GM21367 (cell line): ENCODE results near the gene UBN2.

Experiments
- ATAC-seq: cut with Tn5 transposase; IDR thresholded peaks from one replicate; pipeline ENCODE4 v1.9.1; 2021; ENCODE audit not compliant: unreplicated experiment

The UBN2 gene

DNA sequence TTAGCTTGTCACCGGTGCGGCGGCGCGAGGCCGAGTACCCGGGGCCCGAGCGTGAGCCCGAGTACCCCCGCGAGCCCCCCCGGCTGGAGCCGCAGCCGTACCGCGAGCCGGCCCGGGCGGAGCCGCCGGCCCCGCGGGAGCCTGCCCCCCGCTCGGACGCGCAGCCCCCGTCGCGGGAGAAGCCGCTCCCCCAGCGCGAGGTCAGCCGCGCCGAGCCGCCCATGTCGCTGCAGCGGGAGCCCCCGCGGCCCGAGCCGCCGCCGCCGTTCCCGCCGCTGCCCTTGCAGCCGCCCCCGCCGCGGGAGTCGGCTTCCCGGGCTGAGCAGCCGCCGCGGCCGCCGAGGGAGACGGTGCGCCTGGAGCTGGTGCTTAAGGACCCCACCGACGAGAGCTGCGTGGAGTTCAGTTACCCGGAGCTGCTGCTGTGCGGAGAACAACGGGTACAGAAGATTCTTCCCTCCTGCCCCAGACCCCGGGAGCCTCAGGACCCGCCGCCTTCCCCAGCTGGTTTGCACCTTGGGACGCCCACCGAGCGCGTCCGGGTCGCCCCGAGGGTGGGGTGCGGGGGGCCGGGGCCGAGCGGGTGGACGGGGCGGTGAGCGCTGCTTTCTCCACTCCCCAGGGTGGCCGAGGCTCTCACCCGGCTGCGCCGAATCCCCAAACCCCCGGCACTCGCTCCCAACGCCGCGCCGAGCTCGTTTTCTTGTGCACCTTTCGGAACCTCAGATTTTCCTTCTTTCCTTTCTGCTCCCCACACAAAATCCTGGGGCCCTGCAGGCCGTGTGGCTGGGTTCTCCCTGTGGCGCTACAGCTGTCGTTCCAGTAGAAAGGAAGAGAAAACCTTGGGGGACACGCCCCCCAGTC, 708 bp downstream of the UBN2 start:
- ATAC-seq = peak; percentile 20

DNA sequence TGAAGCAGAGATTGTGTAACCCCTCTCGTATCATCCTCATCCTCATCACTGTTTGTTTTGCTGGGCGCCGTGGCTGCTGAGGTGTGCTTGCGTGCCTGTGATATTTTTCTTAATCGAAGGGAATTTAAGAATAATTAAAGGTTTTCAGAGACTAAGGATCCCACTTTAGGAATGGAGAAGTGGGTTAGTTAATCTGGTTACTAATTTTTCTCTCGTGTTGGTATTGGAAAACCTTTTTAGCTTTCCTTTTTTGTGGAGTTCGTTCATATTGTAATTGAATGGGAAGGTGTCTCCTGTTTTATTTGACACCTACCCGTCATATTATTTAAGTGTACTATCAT, 1.3 kb downstream of the UBN2 start:
- no peak for ATAC-seq

DNA sequence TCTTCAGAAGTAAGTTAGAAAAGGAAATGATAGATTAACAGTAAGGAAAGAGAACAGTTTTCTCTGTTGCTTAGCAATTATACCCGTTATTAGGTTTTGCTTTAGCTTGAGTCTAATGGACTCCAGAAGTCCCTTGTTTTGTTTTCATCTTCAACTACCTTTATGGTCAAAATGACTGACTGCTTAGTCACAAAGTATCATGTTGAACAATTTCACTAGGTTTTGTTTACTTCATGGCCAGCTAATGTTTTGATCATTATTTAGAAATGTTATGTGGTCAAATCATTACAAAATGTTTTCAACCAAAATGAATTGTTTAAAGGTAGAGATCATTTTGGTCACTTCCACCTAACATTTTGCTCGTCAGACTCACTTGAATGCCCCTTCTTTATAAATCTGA, 1.9 kb downstream of the UBN2 start:
- no peak for ATAC-seq

DNA sequence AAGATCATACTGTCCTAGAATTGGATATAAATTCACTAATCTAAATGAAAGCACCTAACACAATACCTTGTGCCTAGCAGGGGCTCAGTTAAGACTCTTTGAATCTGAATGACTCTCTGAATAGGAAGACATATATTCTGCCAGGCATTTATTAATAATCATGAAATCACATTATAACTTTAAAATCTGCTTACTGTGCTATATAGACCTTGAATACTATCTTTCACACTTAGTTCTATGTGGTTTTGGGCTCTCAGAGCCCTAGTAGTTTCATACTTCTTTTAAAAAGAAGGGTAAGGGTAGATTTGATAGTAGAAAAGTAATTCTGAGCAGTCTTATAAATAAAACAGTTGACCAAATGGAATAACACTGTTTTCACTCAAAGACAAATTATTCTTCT, 10.2 kb downstream of the UBN2 start:
- no peak for ATAC-seq

DNA sequence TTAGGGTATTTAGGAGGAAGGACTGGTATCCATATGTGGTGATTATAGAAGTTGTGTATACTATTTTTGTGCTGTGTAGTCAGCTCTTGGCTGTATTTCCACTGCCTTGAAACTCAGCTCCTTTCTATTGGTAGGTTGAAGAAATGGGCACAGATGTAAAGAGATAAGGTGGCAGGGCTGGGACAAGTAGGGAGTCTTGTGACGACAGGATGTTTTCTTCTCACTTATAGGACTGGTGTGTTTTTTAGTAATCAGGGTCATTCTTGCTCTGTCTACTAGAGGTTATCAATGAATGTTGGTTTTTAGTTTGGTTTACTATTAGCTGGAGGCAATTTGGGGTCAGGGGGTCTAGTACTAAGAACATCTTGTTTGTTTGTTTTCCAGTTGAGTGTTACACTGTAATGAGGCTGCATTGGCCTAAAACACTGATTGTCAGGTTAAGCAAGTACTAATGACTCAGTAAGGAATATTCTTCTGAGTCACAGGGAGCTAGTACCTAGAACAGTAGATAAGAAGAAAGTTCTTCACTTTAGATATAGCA, 11.8 kb downstream of the UBN2 start:
- no peak for ATAC-seq

DNA sequence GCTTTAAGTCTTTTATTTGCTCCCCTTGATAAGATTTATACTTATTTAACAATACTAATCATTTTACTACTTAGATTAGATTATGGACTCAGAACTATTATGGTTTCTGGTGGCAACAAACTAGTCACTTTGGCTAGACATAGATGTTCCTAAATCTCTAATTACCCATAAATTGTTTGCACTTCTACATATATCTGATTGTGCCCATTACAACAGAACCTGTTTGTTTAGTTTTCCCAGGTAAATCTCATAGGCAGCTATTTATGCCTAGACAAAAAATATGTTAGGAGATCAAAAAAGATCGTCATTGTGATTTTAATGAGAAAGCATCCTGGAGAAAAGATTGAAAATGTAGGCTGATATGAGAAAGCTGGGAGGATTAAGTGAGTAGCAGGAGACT, 14.4 kb downstream of the UBN2 start:
- no peak for ATAC-seq

DNA sequence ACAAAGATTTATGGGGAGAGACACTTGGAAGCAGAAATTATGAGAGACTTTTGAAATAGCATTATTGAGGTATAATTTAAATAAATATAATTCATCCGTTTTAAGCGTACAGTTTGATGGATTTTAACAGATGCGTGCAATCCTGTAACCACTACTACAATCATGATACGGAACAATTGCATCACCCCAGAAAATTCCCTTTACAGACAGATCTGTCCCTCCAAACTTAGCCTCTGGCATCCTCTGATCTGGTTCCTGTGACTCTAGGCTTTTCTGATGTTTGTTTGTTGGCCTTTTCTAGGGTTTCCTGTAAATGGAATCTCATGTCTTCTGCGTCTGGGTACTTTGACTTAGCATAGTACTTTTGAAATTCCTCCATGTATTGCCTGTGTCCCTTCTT, 15.5 kb downstream of the UBN2 start:
- no peak for ATAC-seq

DNA sequence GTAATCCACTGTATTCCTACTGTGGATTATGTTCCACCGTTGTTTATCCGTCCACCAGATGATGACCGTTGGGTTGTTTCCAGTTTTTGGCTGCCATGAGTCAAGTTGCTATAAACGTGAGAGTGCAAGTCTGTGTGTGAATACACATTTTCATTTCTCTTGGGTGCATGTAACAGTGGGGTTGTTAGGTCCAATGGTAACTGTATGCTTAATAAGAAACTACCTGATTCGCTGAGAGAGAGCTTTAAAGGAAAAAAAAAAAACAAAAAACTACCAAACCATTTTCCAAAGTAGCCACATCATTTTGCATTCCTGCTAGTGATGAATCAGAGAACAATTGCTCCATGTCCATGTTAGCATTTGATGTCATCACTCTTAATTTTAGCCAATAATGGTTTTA, 15.9 kb downstream of the UBN2 start:
- ATAC-seq = no peak

DNA sequence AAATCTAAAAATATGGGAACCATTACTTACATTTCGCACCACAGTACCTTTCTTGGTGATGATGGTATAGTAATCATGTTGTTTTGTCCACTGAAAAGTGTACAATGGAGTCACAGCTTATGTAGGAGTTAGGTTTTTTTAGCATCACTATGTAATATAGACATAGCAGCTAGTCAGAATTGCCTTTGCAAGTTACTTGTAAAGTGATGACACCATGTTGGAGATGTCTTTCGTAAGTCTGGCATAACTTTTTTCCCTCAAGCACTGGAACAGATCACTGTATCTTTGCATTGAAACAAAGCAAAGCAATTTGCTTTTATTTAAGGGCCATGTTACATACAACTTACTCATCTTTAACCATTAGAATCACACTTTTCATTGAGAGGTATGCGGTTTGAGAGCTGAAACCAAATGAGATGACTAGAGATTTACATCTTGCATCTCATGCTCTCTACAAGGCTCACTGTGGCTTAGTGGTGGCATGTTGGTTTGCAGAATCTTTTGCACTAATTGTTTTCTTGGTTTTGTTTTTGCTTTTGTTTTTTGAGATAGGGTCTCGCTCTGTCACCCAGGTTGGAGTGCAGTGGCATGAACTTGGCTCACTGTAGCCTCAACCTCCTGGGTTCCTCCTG, 18.3 kb downstream of the UBN2 start:
- ATAC-seq = no peak

DNA sequence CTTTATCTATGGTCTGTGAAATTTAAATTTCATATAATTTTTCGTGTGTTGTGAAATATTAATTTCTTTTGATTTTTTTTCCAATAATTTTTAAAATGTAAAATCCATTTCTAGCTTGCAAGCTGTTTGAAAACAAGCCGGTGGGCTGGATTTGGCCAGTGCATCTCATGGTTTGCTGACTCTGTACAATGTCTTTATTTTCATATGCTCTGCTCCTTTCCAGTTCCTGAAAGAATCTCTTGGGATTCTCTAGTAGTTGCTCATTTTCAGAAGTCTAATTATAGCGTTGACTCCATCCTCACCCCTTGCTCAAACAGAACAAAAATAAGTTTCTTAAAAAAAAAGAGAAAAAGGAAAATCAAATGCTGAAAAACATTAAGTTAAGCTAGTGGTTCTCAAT, 21.4 kb downstream of the UBN2 start:
- ATAC-seq = no peak

DNA sequence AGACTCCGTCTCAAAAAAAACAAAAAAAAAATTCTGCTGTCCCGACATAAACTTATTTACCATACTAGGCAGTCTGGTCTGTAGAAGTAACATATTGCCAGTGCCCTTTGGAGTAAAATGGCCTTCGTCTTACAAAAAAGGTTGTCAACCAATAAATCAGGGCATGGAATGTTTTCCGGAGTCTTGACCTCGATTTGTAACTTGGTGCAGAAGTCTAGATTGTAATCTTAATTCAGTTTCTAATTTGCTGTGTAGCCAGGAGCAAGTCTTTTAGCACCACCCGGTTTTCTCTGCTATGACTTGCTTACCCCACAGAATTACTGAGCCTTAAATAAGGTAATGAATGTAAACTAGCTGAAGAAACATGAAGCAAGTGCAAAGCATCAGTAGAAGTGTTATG, 23.2 kb downstream of the UBN2 start:
- ATAC-seq = no peak

DNA sequence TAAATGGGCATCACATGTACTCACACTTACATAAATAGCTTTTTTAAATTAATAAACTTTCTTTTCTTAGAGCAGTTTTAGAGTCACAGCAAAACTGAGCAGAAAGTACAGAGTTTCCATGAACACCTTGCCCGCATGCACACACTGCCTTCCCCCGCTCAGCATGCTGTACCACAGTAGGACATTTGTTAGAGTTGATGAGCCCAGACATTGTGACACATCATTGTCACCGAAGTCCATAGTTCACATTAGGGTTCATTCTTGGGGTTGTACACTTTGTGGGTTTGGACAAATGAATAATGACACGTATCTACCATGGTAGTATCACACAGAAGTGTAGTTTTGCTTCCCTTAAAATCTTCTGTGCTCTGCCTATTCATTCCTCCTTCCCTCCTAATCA, 23.7 kb downstream of the UBN2 start:
- ATAC-seq = no peak

DNA sequence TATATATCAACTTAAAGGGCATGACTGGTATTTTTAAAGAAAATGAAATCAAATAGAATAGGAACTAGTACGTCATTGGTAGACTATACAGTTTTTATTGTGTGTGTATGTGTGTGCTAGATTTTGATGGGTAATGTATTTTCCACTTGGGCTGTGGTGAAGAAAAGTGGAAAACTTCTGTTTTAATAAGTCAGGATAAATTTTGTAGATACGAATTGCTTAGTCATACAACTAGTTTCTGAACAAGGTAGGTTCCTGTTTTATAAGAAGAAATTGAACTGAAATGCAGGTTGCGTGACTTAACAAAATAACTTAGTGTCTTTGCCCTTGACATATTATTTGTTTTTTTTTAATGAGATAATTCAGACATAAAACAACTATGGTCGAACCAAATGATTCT, 24.3 kb downstream of the UBN2 start:
- ATAC-seq = no peak

DNA sequence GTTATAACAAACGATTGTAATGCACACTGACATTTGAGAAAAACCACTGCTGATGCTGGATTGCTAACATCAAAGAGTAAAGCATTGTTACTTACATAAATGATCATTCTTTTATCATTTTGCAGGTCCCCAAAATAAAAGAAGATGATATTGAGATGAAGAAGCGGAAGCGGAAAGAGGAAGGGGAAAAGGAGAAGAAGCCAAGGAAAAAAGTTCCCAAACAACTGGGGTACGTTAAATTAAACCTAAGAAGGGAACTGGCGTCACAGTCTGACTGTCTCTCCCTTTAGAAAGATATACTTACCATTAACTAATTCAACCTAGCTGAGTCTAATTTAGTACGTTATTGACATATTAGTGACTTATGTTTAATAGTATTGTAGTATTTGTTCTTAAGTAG, 28.1 kb downstream of the UBN2 start:
- ATAC-seq = no peak

DNA sequence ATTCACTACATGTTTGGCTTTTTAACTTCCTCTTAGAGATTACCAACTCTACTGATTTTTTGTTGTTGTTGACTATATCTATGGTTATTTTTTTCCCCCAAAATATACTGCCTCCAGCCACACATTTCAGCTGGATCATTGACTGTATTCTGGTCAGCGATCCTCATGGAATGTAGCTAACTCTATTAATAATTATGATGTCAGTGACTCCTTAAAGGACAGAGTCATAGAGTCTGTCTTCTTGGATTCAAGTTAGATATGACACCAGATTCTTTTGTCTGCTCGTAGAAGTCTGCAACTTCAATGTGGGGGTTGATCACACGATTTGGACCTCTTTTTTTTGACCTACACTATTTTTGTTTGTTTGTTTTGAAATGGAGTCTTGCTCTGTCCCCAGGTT, 33.2 kb downstream of the UBN2 start:
- no peak for ATAC-seq

DNA sequence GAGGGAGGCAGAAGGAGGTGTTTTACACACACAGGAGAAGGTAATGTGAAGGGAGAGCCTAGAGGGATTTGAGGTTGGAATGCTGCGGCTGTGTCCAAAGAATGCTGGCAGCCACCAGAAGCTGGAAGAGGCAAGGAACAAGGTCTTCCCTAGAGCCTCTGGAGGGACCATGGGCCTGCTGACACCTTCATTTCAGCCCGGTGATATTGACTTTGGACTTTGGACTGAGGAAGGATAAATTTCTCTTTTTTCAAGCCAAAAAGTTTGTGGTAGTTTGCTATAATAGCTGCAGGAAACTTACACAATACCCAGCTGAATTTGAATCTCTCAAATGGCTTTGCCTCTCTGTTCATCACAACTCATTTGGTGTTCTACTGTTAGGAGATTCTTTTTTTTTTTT, 34.6 kb downstream of the UBN2 start:
- no peak for ATAC-seq

DNA sequence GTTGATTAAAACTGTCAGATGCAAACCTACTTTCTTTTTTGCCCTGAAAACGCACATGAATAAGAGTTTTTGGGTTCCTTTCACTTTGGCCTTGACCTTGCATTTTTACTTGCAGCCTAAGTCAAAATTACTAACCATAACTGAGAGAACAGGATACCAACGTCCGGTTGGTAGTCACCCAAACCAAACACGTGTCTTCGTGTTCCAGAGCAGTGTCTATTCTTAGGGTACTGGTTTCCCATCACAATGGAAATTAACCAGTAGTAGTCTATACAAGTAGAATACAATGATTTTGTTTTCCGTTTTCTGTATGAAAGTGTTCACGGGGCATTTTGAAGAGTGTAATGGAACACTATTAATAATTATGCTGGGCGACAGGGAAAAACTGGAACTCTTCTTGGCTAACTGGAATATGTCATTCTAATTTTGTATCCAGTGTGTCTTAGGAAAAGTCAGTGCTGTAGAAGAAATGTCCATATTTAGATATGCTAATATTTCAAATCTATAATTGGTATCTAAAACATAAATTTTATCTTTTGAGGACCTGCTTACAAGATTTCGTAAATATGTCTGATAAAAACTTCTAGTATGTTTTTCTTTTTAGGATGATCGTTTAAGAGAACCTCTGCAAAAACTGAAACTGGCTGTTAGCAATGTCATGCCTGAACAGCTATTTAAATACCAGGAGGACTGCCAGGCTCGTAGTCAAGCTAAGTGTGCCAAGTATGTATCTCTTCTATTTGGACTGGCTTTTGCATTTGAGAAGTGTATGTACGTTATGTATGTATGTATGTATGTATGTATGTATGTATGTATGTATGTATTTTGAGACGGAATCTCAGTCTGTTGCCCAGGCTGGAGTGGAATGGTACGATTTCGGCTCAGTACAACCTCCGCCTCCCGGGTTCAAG, 40.9 kb downstream of the UBN2 start:
- no peak for ATAC-seq

DNA sequence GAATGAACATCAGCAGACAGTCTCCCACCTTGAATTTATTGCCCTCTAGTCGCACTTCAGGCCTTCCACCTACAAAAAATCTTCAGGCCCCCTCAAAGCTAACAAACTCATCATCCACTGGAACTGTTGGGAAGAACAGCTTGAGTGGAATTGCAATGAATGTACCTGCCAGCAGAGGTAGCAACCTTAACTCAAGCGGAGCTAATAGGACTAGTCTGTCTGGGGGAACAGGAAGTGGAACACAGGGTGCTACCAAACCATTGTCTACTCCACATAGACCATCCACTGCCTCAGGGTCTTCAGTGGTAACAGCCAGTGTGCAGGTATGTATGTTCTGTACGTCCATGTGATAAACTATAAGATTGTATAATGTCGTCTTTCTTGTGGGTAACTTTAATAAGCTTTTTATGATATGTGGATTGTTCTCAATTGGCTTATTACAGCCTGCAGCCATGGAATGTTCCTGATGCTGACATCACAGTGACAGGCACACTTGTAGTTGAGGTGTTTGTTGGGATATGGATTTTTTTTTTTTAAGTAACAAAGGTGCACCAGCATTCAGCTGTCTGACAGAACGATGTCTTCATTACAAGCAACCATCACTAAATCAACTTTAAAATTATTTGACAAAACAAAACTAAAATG, 53.3 kb downstream of the UBN2 start:
- no peak for ATAC-seq

DNA sequence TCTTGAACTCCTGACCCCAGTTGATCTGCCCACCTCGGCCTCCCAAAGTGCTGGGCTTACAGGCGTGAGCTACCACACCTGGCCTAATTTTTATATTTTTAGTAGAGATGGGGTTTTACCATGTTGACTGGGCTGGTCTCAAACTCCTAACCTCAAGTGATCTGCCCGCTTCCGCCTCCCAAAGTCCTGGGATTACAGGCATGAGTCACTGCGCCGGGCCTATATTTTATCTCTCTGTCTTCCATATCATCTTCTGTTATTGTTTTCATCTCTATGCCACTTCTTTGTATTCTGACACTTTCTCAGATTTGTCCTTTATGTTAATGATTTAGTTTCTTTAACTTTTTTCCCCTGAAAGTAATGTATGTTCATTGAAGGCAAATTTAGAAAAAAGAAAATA, 55.1 kb downstream of the UBN2 start:
- ATAC-seq = no peak

DNA sequence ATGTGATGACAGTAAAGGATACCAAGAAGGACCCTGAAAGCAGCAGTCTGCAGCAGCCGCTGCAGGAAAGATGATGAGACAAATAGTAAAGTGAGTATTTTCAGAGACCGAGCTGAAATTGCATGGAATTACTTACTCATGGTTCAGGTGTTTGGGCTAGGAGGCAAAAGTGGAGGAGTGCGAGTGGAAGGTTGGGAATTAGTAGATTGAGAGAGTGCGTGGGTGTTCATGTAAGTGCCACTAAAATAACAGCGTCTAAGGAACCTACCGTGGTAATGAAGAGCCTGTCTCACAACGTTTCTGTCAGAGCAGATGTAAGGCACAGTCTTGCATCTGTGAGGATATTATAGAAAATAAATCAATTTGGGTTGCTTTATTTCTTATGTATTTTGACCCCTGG, 61.8 kb downstream of the UBN2 start:
- no peak for ATAC-seq

DNA sequence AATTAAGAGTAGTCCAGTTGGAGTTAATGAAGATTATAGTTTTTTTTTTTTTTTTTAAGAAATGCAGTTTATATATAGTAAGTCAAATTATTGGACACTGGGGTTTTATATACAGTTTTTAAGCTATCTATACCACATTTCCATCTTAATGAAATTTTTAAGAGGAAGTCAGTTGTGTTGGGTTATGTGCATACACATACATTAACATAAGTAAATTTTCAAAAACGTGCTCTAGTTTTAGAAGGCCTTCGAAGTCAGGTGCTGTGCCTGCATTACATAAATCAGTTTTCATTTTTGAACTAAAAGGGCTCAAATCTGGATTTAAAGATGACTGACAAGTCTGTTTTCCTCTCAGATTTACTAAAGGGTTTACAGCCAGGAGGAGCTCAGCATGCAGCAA, 62.5 kb downstream of the UBN2 start:
- no peak for ATAC-seq
